ENCODE results near the gene DHH. TPM values are rescaled to one million over a fixed set of nuclear protein-coding genes. Genes with fewer than 3 reads are reported as not detected.

DHH gene
- total and polyA plus RNA-seq, 9 of the 15 experiments (the other 6 are each of a cell fraction or from before 2014, with no cell fraction given), result 0.07 to 2.6 (median 0.54) TPM

DNA sequence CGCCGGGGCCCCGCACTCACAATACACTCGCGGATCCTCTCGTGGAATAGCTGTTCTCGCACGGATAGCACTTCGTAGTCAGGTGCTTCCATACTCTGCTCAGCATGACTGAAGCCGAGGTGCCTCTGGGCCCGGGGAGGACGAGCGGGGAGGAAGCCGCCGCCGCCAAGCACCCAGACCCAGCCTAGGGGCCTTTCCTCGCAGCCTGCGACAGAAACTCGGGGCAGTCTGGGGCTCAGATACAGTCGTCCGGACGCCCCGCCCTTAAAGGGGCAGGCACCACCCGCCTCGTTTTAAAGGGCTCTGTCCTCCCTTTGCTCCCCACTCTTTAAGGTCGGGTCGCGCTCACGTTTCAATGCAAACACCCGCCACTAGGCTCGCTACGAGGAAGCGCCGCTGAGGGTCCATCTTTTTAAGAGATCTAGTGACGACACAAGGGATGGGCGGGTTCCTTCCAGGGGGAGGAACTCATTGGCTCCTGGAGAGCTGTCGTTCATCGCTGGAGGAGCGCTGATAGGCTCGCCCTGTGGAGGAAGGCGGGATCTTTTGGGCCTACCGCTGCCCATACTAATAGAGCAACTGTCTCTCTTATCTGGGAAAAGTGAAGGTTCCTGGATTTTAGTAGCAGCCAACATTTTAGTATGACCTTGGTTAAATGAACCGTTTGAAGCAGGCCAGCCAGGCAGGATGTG lies 16.0 kb upstream of the DHH start, which contains the start of gene LMBR1L (continued):
- TF ChIP-seq, protein P1, sequence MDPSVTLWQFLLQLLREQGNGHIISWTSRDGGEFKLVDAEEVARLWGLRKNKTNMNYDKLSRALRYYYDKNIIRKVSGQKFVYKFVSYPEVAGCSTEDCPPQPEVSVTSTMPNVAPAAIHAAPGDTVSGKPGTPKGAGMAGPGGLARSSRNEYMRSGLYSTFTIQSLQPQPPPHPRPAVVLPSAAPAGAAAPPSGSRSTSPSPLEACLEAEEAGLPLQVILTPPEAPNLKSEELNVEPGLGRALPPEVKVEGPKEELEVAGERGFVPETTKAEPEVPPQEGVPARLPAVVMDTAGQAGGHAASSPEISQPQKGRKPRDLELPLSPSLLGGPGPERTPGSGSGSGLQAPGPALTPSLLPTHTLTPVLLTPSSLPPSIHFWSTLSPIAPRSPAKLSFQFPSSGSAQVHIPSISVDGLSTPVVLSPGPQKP (CRISPR knock-in tag; IDR thresholded peaks at IDR 0.05), result no peak
- TF ChIP-seq XRCC4 (IDR thresholded peaks at IDR 0.05; ENCODE audit: extremely low read depth, insufficient read depth, insufficient read length) (no peak), GATAD2B (IDR thresholded peaks at IDR 0.05; ENCODE audit: borderline replicate concordance) (no peak), DPF2 (IDR thresholded peaks at IDR 0.05) (no peak), MYC (IDR thresholded peaks at IDR 0.05; ENCODE audit: low read depth, low read length) (peak; percentile 20; the same call in 1 of the 2 replicates), MYC (CRISPR knock-in tag; IDR thresholded peaks at IDR 0.05; ENCODE audit: borderline replicate concordance, low read depth) (0 out of 2 replicates have a peak, but pooled peaks have one; percentile 53), GABPB1 (CRISPR knock-in tag; IDR thresholded peaks at IDR 0.05) (peak; percentile 50; the same call in 1 of the 2 replicates), RBM25 (IDR thresholded peaks at IDR 0.05; ENCODE audit: low read depth, low read length, severe bottlenecking) (peak; percentile 92), ZNF347 (CRISPR knock-in tag; IDR thresholded peaks at IDR 0.05; ENCODE audit: low read depth) (no peak), BRCA1 (IDR thresholded peaks at IDR 0.05) (no peak), BRCA1 (CRISPR knock-in tag; IDR thresholded peaks at IDR 0.05) (no peak), DMBX1 (CRISPR knock-in tag; IDR thresholded peaks at IDR 0.05; ENCODE audit: borderline replicate concordance) (no peak), RCOR1 (IDR thresholded peaks at IDR 0.05; ENCODE audit: borderline replicate concordance in 1 of 2, low read depth in 2 of 2, low read length in 2 of 2) (peak in 1 of 2 experiments; percentile 54; a peak in 2 of 4 replicates), MTA2 (IDR thresholded peaks at IDR 0.05; ENCODE audit: low read depth) (no peak), NONO (IDR thresholded peaks at IDR 0.05; ENCODE audit: low read depth in 2 of 2, low read length in 1 of 2) (no peak), EP400 (IDR thresholded peaks at IDR 0.05) (peak; percentile 10; the same call in 1 of the 2 replicates), ZNF766 (CRISPR knock-in tag; conservative IDR thresholded peaks at IDR 0.05) (0 out of 2 replicates have a peak, but pooled peaks have one; percentile 13), E2F1 (CRISPR knock-in tag; IDR thresholded peaks at IDR 0.05) (no peak), HNRNPLL (IDR thresholded peaks at IDR 0.05; ENCODE audit: low read depth, low read length, poor library complexity, severe bottlenecking) (peak; percentile 39), KAT7 (CRISPR knock-in tag; IDR thresholded peaks at IDR 0.05; ENCODE audit: borderline replicate concordance) (0 out of 2 replicates have a peak, but pooled peaks have one; percentile 52), ESRRA (IDR thresholded peaks at IDR 0.05; ENCODE audit: borderline replicate concordance, low read depth) (0 out of 2 replicates have a peak, but pooled peaks have one; percentile 34), ZBTB49 (CRISPR knock-in tag; IDR thresholded peaks at IDR 0.05; ENCODE audit: borderline replicate concordance) (no peak)
- TF ChIP-seq, protein P2, sequence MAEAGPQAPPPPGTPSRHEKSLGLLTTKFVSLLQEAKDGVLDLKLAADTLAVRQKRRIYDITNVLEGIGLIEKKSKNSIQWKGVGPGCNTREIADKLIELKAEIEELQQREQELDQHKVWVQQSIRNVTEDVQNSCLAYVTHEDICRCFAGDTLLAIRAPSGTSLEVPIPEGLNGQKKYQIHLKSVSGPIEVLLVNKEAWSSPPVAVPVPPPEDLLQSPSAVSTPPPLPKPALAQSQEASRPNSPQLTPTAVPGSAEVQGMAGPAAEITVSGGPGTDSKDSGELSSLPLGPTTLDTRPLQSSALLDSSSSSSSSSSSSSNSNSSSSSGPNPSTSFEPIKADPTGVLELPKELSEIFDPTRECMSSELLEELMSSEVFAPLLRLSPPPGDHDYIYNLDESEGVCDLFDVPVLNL (CRISPR knock-in tag; IDR thresholded peaks at IDR 0.05; ENCODE audit: low read depth), result no peak
